ENCODE results near the gene PLS1. TPM values are rescaled to one million over a fixed set of nuclear protein-coding genes. Genes with fewer than 3 reads are reported as not detected.
"Not testable (repeated sequence)": the region's sequence is repeated elsewhere in the genome, so short reads cannot be mapped to it uniquely, and the experiment has no call there.

PLS1 gene, protein sequence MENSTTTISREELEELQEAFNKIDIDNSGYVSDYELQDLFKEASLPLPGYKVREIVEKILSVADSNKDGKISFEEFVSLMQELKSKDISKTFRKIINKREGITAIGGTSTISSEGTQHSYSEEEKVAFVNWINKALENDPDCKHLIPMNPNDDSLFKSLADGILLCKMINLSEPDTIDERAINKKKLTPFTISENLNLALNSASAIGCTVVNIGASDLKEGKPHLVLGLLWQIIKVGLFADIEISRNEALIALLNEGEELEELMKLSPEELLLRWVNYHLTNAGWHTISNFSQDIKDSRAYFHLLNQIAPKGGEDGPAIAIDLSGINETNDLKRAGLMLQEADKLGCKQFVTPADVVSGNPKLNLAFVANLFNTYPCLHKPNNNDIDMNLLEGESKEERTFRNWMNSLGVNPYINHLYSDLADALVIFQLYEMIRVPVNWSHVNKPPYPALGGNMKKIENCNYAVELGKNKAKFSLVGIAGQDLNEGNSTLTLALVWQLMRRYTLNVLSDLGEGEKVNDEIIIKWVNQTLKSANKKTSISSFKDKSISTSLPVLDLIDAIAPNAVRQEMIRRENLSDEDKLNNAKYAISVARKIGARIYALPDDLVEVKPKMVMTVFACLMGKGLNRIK
- total RNA-seq = 2.0 to 2.5 TPM (median 2.4 TPM) in 3 replicates
- long read RNA-seq, partial matches to known transcripts = 0 of 4 reads
- long read RNA-seq, other reads (novel, unspliced or antisense) = 0 of 4 reads

DNA sequence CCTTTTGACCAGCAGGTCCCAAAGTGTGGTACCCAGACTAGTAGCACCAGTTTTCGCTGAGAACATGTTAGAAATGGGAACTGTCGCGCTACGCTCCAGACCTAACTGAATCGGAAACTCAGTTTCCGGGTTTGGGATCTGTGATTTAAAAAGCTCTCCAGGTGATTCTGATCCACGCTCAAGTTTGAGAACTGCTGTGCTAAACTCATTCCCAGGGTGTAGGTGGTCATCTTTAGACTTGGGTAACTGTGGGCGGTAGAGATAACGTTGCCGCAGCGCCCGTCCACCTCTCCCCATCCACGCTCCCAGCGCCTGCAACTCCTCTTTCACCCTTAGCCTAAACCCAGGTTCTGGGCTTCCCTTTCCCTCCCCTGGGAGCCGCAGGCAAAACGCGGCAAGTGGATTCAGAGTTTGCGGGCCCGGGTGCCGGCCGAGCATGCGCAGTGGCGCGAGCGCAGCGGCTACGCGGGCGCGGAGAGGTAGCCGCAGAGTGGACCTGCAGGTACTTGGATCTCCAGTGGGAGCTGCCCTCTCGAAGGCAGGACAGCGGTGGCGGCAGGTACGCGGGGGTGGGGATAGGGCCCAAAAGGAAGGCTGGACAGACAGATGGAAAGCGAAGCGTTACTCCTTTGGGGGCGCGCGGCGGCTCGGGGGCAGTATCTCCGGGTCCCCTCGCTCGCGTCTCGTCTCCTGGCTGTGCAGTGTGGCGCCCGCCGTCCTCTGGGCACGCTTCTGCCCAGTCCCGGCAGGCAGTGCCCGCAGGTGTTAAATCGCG, at the start of gene PLS1:
Gene PLS1 (plus strand): TSS at position 443 of the 775 bp plus-strand sequence. CDS start 67,845 bp downstream, outside the sequence.
- no peak for DNase-seq (ENCODE audit: low spot score)
- peak within 1 kb of the TSS; percentile 90 for H3K27ac Mint-ChIP-seq (ENCODE audit: unreplicated experiment)
- no peaks in the 10 kb centered on the region for H3K9me3 Mint-ChIP-seq (ENCODE audit: low read depth)
- H3K36me3 Mint-ChIP-seq (ENCODE audit: low read depth) = no peaks in the 10 kb centered on the region
- peaks cover 20% of the 10 kb centered on the region for H3K4me1 Mint-ChIP-seq (ENCODE audit: low read depth)
- peak within 1 kb of the TSS; percentile 94 for H3K4me3 Mint-ChIP-seq (ENCODE audit: unreplicated experiment)
- peaks cover 2% of the 10 kb centered on the region for H3K27me3 Mint-ChIP-seq (ENCODE audit: low read depth)
- TF ChIP-seq, protein P1, sequence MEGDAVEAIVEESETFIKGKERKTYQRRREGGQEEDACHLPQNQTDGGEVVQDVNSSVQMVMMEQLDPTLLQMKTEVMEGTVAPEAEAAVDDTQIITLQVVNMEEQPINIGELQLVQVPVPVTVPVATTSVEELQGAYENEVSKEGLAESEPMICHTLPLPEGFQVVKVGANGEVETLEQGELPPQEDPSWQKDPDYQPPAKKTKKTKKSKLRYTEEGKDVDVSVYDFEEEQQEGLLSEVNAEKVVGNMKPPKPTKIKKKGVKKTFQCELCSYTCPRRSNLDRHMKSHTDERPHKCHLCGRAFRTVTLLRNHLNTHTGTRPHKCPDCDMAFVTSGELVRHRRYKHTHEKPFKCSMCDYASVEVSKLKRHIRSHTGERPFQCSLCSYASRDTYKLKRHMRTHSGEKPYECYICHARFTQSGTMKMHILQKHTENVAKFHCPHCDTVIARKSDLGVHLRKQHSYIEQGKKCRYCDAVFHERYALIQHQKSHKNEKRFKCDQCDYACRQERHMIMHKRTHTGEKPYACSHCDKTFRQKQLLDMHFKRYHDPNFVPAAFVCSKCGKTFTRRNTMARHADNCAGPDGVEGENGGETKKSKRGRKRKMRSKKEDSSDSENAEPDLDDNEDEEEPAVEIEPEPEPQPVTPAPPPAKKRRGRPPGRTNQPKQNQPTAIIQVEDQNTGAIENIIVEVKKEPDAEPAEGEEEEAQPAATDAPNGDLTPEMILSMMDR (IDR thresholded peaks at IDR 0.05) = peak; percentile 20

DNA sequence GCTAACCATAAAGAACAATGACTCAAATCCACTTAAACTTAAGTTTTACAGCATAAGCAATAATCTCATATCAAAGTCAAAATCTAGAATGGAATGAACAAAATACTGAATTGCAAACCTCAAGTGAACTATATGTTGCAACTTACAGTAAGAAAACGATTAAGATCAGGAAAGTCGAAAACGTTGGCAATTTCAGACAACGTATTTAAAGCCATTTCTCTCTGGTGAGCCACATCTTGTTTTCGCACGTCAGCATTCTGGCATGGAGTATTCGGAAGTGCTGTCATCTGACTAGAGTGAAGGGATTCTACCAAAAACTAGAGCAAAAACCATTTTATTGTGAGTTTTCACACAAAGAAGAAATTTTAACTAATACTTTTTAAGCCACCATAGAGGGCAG, 46.2 kb upstream of the PLS1 start:
- TF ChIP-seq, protein P1 (IDR thresholded peaks at IDR 0.05) = no peak
- Mint-ChIP-seq H3K9me3 (ENCODE audit: low read depth) (peaks cover 11% of the 10 kb centered on the region), H3K4me3 (ENCODE audit: unreplicated experiment) (no peak overlapping the region), H3K4me1 (ENCODE audit: low read depth) (peaks cover 12% of the 10 kb centered on the region), H3K27me3 (ENCODE audit: low read depth) (no peaks in the 10 kb centered on the region), H3K36me3 (ENCODE audit: low read depth) (peaks cover 25% of the 10 kb centered on the region), H3K27ac (ENCODE audit: unreplicated experiment) (no peak overlapping the region)
- no peak for DNase-seq (ENCODE audit: low spot score)

DNA sequence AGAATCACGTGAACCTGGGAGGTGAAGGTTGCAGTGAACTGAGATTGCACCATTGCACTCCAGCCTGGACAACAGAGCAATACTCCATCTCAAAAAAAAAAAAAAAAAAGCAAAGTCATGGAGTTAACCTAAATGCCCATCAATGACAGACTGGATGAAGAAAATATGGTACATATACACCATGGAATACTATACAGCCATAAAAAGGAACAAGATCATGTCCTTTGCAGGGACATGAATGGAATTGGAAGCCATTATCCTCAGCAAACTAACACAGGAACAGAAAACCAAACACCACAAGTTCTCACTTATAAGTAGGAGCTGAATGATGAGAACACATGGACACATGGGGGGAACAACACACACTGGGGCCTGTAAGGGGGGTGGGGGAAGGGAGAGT, 43.6 kb upstream of the PLS1 start:
- H3K27ac Mint-ChIP-seq (ENCODE audit: unreplicated experiment); H3K27me3 Mint-ChIP-seq (ENCODE audit: low read depth); DNase-seq (ENCODE audit: low spot score); H3K4me3 Mint-ChIP-seq (ENCODE audit: unreplicated experiment): not testable (repeated sequence)
- Mint-ChIP-seq H3K4me1 (ENCODE audit: low read depth) (peaks cover 12% of the 10 kb centered on the region), H3K36me3 (ENCODE audit: low read depth) (peaks cover 35% of the 10 kb centered on the region), H3K9me3 (ENCODE audit: low read depth) (peaks cover 11% of the 10 kb centered on the region)

DNA sequence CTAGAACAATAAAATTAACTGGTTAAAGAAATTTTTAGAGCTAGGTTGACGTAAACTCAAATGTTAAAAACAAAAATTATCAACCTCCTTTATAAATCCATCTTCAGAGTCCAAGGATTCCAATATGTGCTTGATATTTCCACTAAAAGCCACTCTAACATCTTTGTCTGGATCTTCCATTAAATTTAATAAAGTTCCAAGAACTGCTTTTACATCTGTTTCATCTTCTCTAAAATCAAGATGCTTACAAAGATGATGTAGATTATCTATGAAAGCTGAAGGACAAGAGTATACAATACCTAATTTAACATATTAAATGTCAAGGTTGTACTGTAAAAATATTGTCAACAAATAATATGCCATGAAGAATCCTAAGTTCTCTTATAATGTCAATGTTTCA, 42.5 kb upstream of the PLS1 start:
- H3K27ac Mint-ChIP-seq (ENCODE audit: unreplicated experiment) = no peak overlapping the region
- peaks cover 11% of the 10 kb centered on the region for H3K9me3 Mint-ChIP-seq (ENCODE audit: low read depth)
- peaks cover 35% of the 10 kb centered on the region for H3K36me3 Mint-ChIP-seq (ENCODE audit: low read depth)
- H3K27me3 Mint-ChIP-seq (ENCODE audit: low read depth) = no peaks in the 10 kb centered on the region
- H3K4me3 Mint-ChIP-seq (ENCODE audit: unreplicated experiment) = no peak overlapping the region
- H3K4me1 Mint-ChIP-seq (ENCODE audit: low read depth) = peaks cover 12% of the 10 kb centered on the region
- no peak for DNase-seq (ENCODE audit: low spot score)
- TF ChIP-seq, protein P1 (IDR thresholded peaks at IDR 0.05) = no peak

DNA sequence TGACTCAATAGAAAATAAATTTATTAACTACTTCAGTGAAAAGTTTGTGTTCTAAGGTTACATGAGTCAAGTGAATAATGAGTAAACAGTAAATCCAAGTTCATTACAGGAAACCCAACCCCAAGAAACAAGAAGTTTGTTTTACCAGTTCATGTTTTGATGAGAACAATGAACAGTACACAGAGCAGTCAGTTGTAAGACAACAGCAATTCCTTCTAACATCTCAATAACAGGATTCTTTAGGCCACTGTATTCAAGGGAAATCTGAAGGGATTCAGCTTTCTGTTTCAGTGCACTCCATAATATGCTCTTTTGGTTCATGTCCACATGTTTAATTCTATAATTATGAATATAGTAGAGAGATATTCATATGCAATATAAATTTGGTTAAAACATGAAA, 36.1 kb upstream of the PLS1 start:
- DNase-seq (ENCODE audit: low spot score) = no peak
- Mint-ChIP-seq H3K36me3 (ENCODE audit: low read depth) (peaks cover 21% of the 10 kb centered on the region), H3K27ac (ENCODE audit: unreplicated experiment) (no peak overlapping the region), H3K27me3 (ENCODE audit: low read depth) (no peaks in the 10 kb centered on the region), H3K4me3 (ENCODE audit: unreplicated experiment) (no peak overlapping the region), H3K9me3 (ENCODE audit: low read depth) (no peaks in the 10 kb centered on the region), H3K4me1 (ENCODE audit: low read depth) (no peaks in the 10 kb centered on the region)
- TF ChIP-seq, protein P1 (IDR thresholded peaks at IDR 0.05) = no peak

Data from chondrocyte (in vitro differentiated cells).